ENCODE measurements around the gene ZFP92.

The ZFP92 gene

GRCh38 chrX:153440556-153441135 is 29.4 kb downstream of the ZFP92 start:
- H3K4me3 ChIP-seq (ENCODE audit: control insufficient read depth, low read depth, low read length): no peak overlapping the region
- no peak for TF ChIP-seq CTCF (IDR thresholded peaks at IDR 0.05; ENCODE audit: control insufficient read depth, insufficient read depth, low read depth, low read length, missing control alignments)
- DNase-seq (ENCODE audit: low read depth): no peak

GRCh38 chrX:153441296-153441695 is 30.0 kb downstream of the ZFP92 start:
- TF ChIP-seq CTCF (IDR thresholded peaks at IDR 0.05; ENCODE audit: control insufficient read depth, insufficient read depth, low read depth, low read length, missing control alignments): no peak
- no peak overlapping the region for H3K4me3 ChIP-seq (ENCODE audit: control insufficient read depth, low read depth, low read length)
- no peak for DNase-seq (ENCODE audit: low read depth)

- H3K4me3 ChIP-seq (ENCODE audit: control insufficient read depth, low read depth, low read length): no peak overlapping the region
- no peak for DNase-seq (ENCODE audit: low read depth)
- TF ChIP-seq CTCF (IDR thresholded peaks at IDR 0.05; ENCODE audit: control insufficient read depth, insufficient read depth, low read depth, low read length, missing control alignments): no peak
Measured at GRCh38 chrX:153441981-153442380, 30.7 kb downstream of the ZFP92 start.

GRCh38 chrX:153442463-153442862 is 31.2 kb downstream of the ZFP92 start:
- DNase-seq (ENCODE audit: low read depth): no peak
- H3K4me3 ChIP-seq (ENCODE audit: control insufficient read depth, low read depth, low read length): no peak overlapping the region
- no peak for TF ChIP-seq CTCF (IDR thresholded peaks at IDR 0.05; ENCODE audit: control insufficient read depth, insufficient read depth, low read depth, low read length, missing control alignments)

- no peak for TF ChIP-seq CTCF (IDR thresholded peaks at IDR 0.05; ENCODE audit: control insufficient read depth, insufficient read depth, low read depth, low read length, missing control alignments)
- no peak overlapping the region for H3K4me3 ChIP-seq (ENCODE audit: control insufficient read depth, low read depth, low read length)
- DNase-seq (ENCODE audit: low read depth): no peak
Measured at GRCh38 chrX:153443476-153444332, 32.4 kb downstream of the ZFP92 start.

- H3K4me3 ChIP-seq (ENCODE audit: control insufficient read depth, low read depth, low read length): no peak overlapping the region
- TF ChIP-seq CTCF (IDR thresholded peaks at IDR 0.05; ENCODE audit: control insufficient read depth, insufficient read depth, low read depth, low read length, missing control alignments): no peak
- no peak for DNase-seq (ENCODE audit: low read depth)
Measured at GRCh38 chrX:153444333-153445011, 33.2 kb downstream of the ZFP92 start.
